IMR-90 (cell line): ENCODE data around the gene SP2. TPM values are rescaled to one million over a fixed set of nuclear protein-coding genes. Genes with fewer than 3 reads are reported as not detected.

ENCODE experiments used
- ATAC-seq: fragments of 200-7000 bp; cut with Tn5 transposase; 2 replicates; pipeline ENCODE4 v1.9.1; 2020; ENCODE audit warnings: low read depth, mild to moderate bottlenecking, moderate library complexity
- BruUV-seq: library from RNA; stranded (reverse); fragments of 400-500 nt; replicated peaks from 2 replicates; lab custom pipeline; 2021; lab: Mats Ljungman, UMichigan
- CTCF ChIA-PET: fragments of 300-600 bp; formaldehyde crosslinking; extraction: SDS; loops from one replicate; lab custom pipeline; 2021; ENCODE audit warnings: antibody characterized with exemption; lab: Yijun Ruan, JAX
- POLR2A ChIA-PET: fragments of 300-600 bp; sonication (Branson Sonifier 250); formaldehyde crosslinking; loops from one replicate; lab custom pipeline; 2022; ENCODE audit warnings: antibody characterized with exemption; ENCODE audit not compliant: unreplicated experiment; lab: Charles Lee
- DNase-seq: peaks from one replicate; pipeline ENCODE4 v3.0.0; 2013
- H2AFZ ChIP-seq: replicated peaks from 2 replicates; pipeline ENCODE3; 2013; ENCODE audit warnings: low read length, mild to moderate bottlenecking; ENCODE audit not compliant: poor library complexity
- H2AK5ac ChIP-seq: 2 replicates; pipeline ENCODE4 v1.6.1; 2013; ENCODE audit warnings: low read depth, low read length, inconsistent platforms
- H2AK9ac ChIP-seq: replicated peaks from 2 replicates; pipeline ENCODE3; 2013; ENCODE audit warnings: mild to moderate bottlenecking, low read depth, low read length, moderate library complexity; ENCODE audit not compliant: poor library complexity
- H2BK120ac ChIP-seq: 2 replicates; pipeline ENCODE4 v1.6.1; 2013; ENCODE audit warnings: low read depth, low read length, inconsistent platforms
- H2BK15ac ChIP-seq: 3 replicates; pipeline ENCODE4 v1.6.1; 2013; ENCODE audit warnings: low read depth, low read length, inconsistent platforms
- H2BK20ac ChIP-seq: 2 replicates; pipeline ENCODE4 v1.6.1; 2013; ENCODE audit warnings: low read depth, mild to moderate bottlenecking, inconsistent platforms, low read length, moderate library complexity
- H2BK5ac ChIP-seq: 2 replicates; pipeline ENCODE4 v1.6.1; 2013; ENCODE audit warnings: mild to moderate bottlenecking, low read depth, low read length, inconsistent platforms; ENCODE audit not compliant: poor library complexity, severe bottlenecking
- H3K14ac ChIP-seq: replicated peaks from 2 replicates; pipeline ENCODE4 v1.6.1; 2013; ENCODE audit warnings: low read depth, low read length, inconsistent platforms
- H3K18ac ChIP-seq: 2 replicates; pipeline ENCODE4 v1.6.1; 2013; ENCODE audit warnings: low read depth, low read length, control low read depth
- H3K23ac ChIP-seq: 2 replicates; pipeline ENCODE4 v1.6.1; 2013; ENCODE audit warnings: low read depth, low read length, inconsistent platforms
- H3K27ac ChIP-seq: 2 replicates; pipeline ENCODE4 v1.5.1; 2013; ENCODE audit warnings: mild to moderate bottlenecking, control low read depth, low read length; ENCODE audit not compliant: insufficient read depth
- H3K27me3 ChIP-seq: 2 replicates; pipeline ENCODE4 v1.6.1; 2013; ENCODE audit warnings: low read length; ENCODE audit not compliant: control insufficient read depth, insufficient read depth
- H3K36me3 ChIP-seq: 2 replicates; pipeline ENCODE4 v1.6.1; 2013; ENCODE audit warnings: low read length, mixed read lengths; ENCODE audit not compliant: control insufficient read depth, insufficient read depth
- H3K4ac ChIP-seq: 2 replicates; pipeline ENCODE4 v1.6.1; 2013; ENCODE audit warnings: low read depth, low read length, inconsistent platforms
- H3K4me1 ChIP-seq: 2 replicates; pipeline ENCODE4 v1.6.1; 2013; ENCODE audit warnings: low read length, mixed read lengths; ENCODE audit not compliant: control insufficient read depth, insufficient read depth
- H3K4me2 ChIP-seq: 2 replicates; pipeline ENCODE4 v1.6.1; 2013; ENCODE audit warnings: low read depth, mild to moderate bottlenecking, control low read depth, low read length, moderate library complexity
- H3K4me3 ChIP-seq: 2 replicates; pipeline ENCODE4 v1.5.1; 2013; ENCODE audit warnings: low read depth, mild to moderate bottlenecking, control low read depth, low read length, moderate library complexity; ENCODE audit not compliant: insufficient read depth
- H3K56ac ChIP-seq: 2 replicates; pipeline ENCODE4 v1.6.1; 2013; ENCODE audit warnings: low read length, inconsistent platforms; ENCODE audit not compliant: insufficient read depth; ENCODE audit errors: extremely low read depth
- H3K79me1 ChIP-seq, 2 experiments: 2 replicates each; pipeline ENCODE4 v1.6.1; 2013; ENCODE audit warnings: low read length in 2 of 2, inconsistent platforms in 1 of 2, low read depth in 1 of 2
- H3K9ac ChIP-seq: 2 replicates; pipeline ENCODE4 v1.6.1; 2013; ENCODE audit warnings: low read depth, low read length, control low read depth
- H3K9me1 ChIP-seq: 2 replicates; pipeline ENCODE4 v1.6.1; 2013; ENCODE audit warnings: low read length, inconsistent platforms; ENCODE audit not compliant: insufficient read depth
- H3K9me3 ChIP-seq: 2 replicates; pipeline ENCODE4 v1.6.1; 2013; ENCODE audit warnings: low read length; ENCODE audit not compliant: control insufficient read depth, insufficient read depth
- H4K20me1 ChIP-seq: 2 replicates; pipeline ENCODE4 v1.6.1; 2013; ENCODE audit warnings: low read length, inconsistent platforms; ENCODE audit not compliant: insufficient read depth
- H4K5ac ChIP-seq: 2 replicates; pipeline ENCODE4 v1.6.1; 2013; ENCODE audit warnings: mild to moderate bottlenecking, low read depth, low read length, control low read depth
- H4K8ac ChIP-seq, 2 experiments: 2 replicates each; pipeline ENCODE4 v1.6.1; 2013; ENCODE audit warnings: low read depth in 2 of 2, low read length in 2 of 2, control low read depth in 1 of 2, inconsistent platforms in 1 of 2
- H4K91ac ChIP-seq: 2 replicates; pipeline ENCODE4 v1.6.1; 2013; ENCODE audit warnings: low read depth, low read length, inconsistent platforms; ENCODE audit not compliant: insufficient read depth
- CEBPB ChIP-seq: IDR thresholded peaks from 2 replicates; pipeline ENCODE4 v1.6.1; 2012; ENCODE audit warnings: low read depth, low read length, improper control_type of control experiment
- FOS ChIP-seq: fragments of 150-350 bp; IDR thresholded peaks from 2 replicates; pipeline ENCODE4 v1.6.1; 2016; ENCODE audit warnings: low read depth, low read length
- MAFK ChIP-seq: IDR thresholded peaks from 2 replicates; pipeline ENCODE4 v1.6.1; 2012; ENCODE audit warnings: low read depth, low read length, improper control_type of control experiment
- MXI1 ChIP-seq: IDR thresholded peaks from 2 replicates; pipeline ENCODE4 v1.6.1; 2012; ENCODE audit warnings: low read depth, mild to moderate bottlenecking, low read length, moderate library complexity, borderline replicate concordance
- RAD21 ChIP-seq: IDR thresholded peaks from 2 replicates; pipeline ENCODE4 v1.6.1; 2012; ENCODE audit warnings: low read length, improper control_type of control experiment
- RCOR1 ChIP-seq: IDR thresholded peaks from 2 replicates; pipeline ENCODE4 v1.6.1; 2012; ENCODE audit warnings: mild to moderate bottlenecking, low read length, improper control_type of control experiment; ENCODE audit not compliant: insufficient replicate concordance
- SMC3 ChIP-seq: fragments of 150-350 bp; IDR thresholded peaks from 2 replicates; pipeline ENCODE4 v1.6.1; 2016; ENCODE audit warnings: low read depth, mild to moderate bottlenecking, antibody characterized with exemption, low read length, moderate library complexity
- WGBS, 2 experiments: methylation state at CpG; one replicate each; pipeline versions ENCODE4 v1.1.5 to v1.1.7; 2013; ENCODE audit warnings: missing lambda C conversion rate in 2 of 2; ENCODE audit not compliant: insufficient read length in 1 of 2; ENCODE audit errors: extremely low coverage in 2 of 2; 5-methylcytosine and 5-hydroxymethylcytosine counted together
- dilution Hi-C: fragments of 300-500 bp; cut with HindIII; formaldehyde crosslinking; loops from one replicate; pipeline ENCODE4 v1.14.3; 2018; ENCODE audit warnings: low sequenced_read_pairs; ENCODE audit not compliant: unreplicated experiment
- in situ Hi-C: fragments of 300-500 bp; cut with MboI; formaldehyde crosslinking; loops from 3 replicates; pipeline ENCODE4 v1.14.3; 2019; ENCODE audit warnings: low sequenced_read_pairs, inconsistent platforms, mixed read lengths
- intact Hi-C: fragments of 100-400 bp; cut with micrococcal nuclease; formaldehyde crosslinking; loops from 2 replicates; pipeline ENCODE4 v1.10.0; 2022
- polyA plus RNA-seq, 3 experiments: library from polyadenylated mRNA; depleted of rRNA; stranded (reverse); fragments of >200 nt; gene quantifications; 2 replicates each; pipeline ENCODE4 v1.2.3, GENCODE V29; 2012; ENCODE audit warnings: low replicate concordance in 1 of 3
- total RNA-seq: library from RNA; depleted of rRNA; stranded (reverse); fragments of >200 nt; gene quantifications from 2 replicates; pipeline ENCODE4 v1.2.3, GENCODE V29; 2012

Gene SP2
- total and polyA plus RNA-seq, 2 of the 4 experiments (the other 2 are of a cell fraction): 0.72 to 13.8 TPM

DNA sequence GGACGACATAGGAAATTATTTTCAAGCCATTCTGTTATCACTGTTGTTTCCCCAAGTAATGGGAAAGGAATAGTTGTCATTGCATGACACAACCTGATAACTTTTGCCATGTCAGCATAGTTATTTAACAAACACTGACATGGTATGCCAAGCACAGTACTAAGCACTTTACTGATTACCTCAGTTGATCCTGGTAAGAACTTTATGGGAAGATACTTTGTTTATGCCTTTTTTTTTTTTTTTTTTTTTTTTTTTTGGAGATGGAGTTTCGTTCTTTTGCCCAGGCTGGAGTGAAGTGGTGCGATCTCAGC, 29.6 kb downstream of the SP2 start:
- TF ChIP-seq RAD21: no peak
- no peak for TF ChIP-seq FOS
- no peak for TF ChIP-seq CEBPB
- peak; percentile 96 for TF ChIP-seq MAFK
- no peak for TF ChIP-seq MXI1
- TF ChIP-seq RCOR1: no peak
- no peak for TF ChIP-seq SMC3
- in situ Hi-C loops (no loop called here), intact Hi-C loops (no loop called here), dilution Hi-C loops (no loop called here)
- H3K4me2 ChIP-seq: no peak overlapping the region
- H2BK15ac ChIP-seq: no peak overlapping the region
- H2BK5ac ChIP-seq: no peak overlapping the region
- H4K5ac ChIP-seq: no peak overlapping the region
- no peak overlapping the region for H2AFZ ChIP-seq
- CTCF ChIA-PET: no interaction called here
- no CpG with 5 or more reads among the region's 3 CpGs for WGBS, 2 experiments
- H3K27me3 ChIP-seq: no peaks in the 10 kb centered on the region
- ATAC-seq: no peak
- H2AK9ac ChIP-seq: no peak overlapping the region
- no peak overlapping the region for H3K27ac ChIP-seq
- H3K4ac ChIP-seq: no peak overlapping the region
- H3K56ac ChIP-seq: no peak overlapping the region
- H2BK120ac ChIP-seq: no peak overlapping the region
- no peak overlapping the region for H2BK20ac ChIP-seq
- no peak overlapping the region for H4K91ac ChIP-seq
- no peak overlapping the region for H3K23ac ChIP-seq
- H3K4me1 ChIP-seq: no peaks in the 10 kb centered on the region
- no peak overlapping the region for H4K8ac ChIP-seq
- H3K9me1 ChIP-seq: no peaks in the 10 kb centered on the region
- H3K36me3 ChIP-seq: peaks cover 34% of the 10 kb centered on the region
- no TSS peak for BruUV-seq
- H3K79me1 ChIP-seq: no peaks in the 10 kb centered on the region
- H3K4me3 ChIP-seq: no peak overlapping the region
- no peak overlapping the region for H2AK5ac ChIP-seq
- H4K20me1 ChIP-seq: no peaks in the 10 kb centered on the region; the same call in 1 of the 2 replicates
- no peaks in the 10 kb centered on the region for H3K9me3 ChIP-seq
- POLR2A ChIA-PET: no interaction called here
- no peak overlapping the region for H3K14ac ChIP-seq
- no peak overlapping the region for H3K9ac ChIP-seq
- no peak overlapping the region for H3K18ac ChIP-seq
- no peak for DNase-seq
